ENCODE measurements around the gene UGT1A10.

DNA sequence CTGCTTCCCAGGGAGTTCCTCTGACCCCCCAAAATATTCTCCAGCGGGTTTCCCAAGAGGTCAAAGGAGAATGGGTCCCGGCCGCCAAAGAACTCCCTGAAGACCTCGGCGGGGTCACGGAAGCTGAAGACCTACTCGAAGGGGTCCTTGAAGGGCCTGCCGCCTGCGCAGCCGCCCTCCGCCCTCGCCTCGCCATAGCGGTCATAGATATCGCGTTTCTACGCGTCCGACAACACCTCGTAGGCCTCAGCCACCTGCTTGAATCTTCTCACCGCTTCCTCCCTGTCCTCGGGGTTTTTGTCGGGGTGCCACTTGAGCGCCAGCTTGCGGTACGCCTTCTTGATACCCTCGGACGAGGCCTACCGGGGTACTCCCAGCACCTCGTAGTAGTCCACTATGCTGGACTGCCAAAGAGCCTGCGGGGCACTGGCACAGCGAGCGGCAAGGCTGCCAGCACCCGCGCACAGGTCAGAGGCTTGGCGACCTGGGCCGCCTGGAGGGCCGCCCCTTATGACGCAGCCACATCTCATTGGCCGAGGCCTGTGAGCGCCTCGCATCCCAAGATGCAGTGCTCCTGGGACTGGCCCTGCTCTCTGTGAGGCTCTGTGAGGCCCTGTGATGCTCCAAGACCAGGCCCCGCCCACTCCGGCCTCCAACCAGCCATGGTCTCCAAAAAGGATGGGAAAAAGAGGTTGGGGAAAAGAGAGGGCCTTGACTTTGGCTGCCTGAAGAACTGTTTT, 118.8 kb downstream of the UGT1A10 start:
- TF ChIP-seq, protein P1, sequence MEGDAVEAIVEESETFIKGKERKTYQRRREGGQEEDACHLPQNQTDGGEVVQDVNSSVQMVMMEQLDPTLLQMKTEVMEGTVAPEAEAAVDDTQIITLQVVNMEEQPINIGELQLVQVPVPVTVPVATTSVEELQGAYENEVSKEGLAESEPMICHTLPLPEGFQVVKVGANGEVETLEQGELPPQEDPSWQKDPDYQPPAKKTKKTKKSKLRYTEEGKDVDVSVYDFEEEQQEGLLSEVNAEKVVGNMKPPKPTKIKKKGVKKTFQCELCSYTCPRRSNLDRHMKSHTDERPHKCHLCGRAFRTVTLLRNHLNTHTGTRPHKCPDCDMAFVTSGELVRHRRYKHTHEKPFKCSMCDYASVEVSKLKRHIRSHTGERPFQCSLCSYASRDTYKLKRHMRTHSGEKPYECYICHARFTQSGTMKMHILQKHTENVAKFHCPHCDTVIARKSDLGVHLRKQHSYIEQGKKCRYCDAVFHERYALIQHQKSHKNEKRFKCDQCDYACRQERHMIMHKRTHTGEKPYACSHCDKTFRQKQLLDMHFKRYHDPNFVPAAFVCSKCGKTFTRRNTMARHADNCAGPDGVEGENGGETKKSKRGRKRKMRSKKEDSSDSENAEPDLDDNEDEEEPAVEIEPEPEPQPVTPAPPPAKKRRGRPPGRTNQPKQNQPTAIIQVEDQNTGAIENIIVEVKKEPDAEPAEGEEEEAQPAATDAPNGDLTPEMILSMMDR (conservative IDR thresholded peaks at IDR 0.05; ENCODE audit: low read length): no peak
- TF ChIP-seq EZH2phosphoT487 (IDR thresholded peaks at IDR 0.05; ENCODE audit: borderline replicate concordance): no peak

All from Loucy (cell line).